HG03025 (cell line): ENCODE results near the gene FTO.

Source experiments
- ATAC-seq: cut with Tn5 transposase; IDR thresholded peaks from one replicate; pipeline ENCODE4 v1.9.1; 2021; ENCODE audit warnings: mild to moderate bottlenecking, moderate library complexity; ENCODE audit not compliant: unreplicated experiment, low FRiP score

The FTO gene

DNA sequence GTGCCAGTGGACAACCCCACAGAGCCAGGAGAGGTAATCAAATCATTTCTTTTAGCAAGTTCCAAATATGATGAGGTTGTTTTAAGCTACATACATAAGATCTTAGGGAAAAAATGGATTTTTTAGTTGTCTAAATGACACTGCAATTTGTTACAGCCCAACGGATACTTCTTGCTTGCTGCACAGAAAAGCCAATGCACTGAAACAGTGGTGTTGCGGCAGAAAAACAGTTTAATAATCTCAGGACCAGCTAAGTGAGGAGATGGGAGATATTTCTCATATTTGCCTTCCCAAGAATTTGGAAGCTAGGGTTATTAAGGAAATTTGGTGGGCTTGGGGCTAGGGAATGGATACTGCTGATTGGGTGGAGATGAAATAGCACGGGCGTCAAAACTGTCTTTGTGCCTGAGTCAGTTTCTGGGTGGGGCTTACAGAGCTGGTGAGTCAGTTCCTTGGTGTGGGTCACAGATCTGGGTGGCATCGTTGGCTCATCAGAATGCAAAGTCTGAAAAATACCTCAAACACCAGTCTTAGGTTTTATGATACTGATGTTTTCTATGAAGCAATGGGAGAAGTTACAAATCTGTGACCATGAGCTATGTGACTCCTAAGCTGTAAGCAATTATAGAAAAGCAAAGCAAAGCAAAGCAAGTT is 327.3 kb downstream of the FTO start:
- ATAC-seq, result no peak

DNA sequence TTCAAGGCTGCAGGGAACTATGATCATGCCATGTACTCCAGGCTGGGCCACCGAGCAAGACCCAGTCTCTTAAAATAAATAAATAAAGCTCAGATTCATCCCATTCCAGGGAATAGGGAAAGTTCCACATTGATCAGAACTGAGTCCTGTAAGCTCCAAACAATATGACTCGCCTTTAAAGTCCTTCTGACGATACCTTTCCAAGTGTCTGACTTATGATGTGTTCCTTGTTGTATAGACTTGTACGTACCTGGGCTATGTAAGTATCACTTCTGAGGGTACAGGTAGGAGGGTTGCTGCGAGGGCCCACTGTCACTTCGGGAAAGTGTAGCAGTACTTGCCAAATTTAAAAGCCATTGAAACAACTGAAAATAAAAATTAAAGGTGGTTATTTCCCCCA is 329.8 kb downstream of the FTO start:
- no peak for ATAC-seq

DNA sequence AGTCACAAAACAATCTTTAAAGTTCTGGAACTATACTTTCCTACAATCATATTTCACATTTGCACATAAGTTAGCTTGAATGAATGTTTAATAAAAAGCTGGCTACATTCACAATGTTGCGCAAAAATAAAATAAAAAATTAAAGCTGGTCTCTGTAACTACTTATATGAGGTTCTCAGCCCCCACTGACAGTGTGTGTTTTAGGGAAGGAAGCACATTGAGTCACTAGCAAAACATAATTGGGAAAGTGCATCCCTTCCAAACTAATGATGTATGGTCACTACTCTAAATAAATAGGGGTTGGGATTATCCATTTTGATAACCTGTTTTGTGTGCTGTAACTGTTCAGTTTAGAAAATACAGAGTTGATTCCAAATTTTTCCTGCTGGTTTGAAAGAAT is 330.7 kb downstream of the FTO start:
- no peak for ATAC-seq

DNA sequence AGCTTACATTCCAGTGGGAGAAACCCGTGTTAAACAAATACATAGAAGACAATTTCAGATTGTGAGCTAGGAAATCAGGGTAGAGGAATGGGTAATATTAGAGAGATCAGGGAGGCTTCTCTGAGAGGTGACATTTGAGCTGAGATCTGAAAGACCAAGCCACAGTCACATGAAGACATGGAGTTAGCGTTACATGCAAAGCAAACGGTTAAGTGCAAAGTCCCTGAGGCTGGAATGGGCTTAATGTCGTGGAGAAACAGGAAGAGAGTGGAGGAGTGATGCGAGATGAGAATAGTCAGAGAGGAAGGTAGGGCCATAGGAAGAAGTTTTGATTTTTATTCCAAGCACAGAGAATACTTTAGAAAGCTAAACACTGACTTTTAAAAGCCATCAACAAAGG is 336.5 kb downstream of the FTO start:
- ATAC-seq, result no peak

DNA sequence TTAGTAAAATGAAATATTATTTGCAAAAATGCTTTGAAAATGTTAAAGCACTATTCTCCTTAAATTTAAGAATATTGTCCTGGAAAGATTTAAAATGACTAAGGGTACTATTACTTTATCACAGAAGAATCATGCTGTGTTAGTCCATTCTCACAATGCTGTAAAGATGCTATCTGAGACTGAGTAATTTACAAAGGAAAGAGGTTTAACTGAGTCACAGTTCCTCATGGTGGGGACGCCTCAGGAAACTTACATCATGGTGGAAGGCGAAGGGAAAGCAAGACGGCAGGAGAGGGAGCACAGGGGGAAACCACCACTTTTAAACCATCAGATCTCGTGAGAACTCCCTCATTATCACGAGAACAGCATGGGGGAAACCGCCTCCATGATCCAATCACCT is 337.0 kb downstream of the FTO start:
- ATAC-seq, result no peak

DNA sequence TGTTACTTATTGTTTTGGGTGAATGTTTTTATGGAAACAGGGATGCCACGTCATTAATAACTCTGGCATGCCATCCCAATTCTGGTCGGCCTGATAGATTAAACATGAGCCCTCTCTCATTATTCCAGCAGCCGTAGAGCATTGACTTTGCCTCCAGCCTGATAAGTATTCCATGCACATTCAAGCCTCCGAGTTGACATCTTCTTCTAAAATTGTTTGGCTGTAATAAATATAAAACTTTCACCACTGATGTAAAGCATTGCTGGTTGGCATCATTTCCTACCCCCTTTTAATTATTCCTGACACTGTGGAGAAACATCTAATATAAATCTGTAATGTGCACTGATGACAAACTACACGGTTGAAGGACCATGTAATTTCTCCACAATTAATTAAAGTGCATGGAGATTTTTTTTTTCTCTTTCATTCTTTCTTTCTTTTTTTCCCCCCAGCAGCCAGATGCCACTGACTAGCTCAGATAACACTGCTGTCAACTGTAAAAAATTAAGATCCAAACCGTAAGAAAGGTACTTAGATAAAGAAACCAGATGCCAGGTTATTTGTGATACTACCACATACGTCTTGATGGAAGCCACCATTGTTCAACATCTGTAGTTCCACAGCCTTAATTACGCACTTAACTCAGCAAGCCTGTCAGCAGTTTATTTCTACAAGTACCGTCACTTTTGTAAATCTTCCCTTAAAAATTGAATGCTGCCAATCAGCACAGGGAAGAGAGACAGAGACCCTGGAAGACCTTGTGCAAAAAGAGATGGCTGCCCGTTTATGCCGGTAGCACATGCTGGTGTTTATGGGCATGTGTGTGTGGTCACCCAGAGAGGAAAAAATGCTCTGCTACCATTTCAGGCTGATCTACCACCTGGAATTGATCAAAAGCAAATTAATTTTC is 344.9 kb downstream of the FTO start:
- ATAC-seq, result no peak

DNA sequence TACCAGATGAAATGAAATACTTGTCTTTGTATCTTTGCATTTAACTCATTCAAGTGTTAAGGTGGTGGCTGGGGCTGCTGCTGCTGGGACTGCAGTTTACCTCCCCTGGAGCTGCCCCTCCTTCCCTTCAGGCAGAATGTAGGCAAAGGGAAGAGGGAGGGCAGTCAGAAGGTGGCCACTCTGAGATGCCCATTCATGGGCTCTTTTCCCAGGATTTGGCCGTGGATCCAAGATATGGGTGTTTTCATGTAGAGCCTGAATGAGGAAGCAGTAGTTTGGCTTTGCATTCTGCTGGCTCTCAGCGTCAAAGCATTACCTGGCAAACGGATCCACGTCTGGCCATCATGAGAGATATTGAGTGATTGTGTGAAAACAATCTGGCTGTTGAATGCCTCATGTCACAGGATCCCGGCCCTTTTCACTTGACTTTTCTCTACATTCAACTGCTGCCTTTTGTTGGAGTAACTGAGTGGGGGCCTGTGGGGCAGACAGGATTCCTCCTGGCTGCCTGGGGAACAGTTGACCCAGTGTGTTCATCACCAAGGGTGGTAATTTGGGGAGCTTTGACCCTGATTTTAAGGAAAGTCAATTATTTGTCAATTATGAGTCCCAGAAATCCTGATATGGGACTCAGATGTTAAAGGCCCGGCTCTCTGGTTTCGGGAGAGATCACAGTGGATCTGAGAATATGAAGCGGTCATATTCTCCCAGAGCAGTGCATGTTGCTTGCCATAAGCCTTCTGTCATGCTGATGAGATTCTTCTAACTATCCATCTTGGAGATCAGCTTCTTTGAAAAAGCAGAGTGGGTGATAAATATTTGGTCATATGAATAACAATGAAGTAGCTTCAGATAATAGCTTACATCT is 345.9 kb downstream of the FTO start:
- no peak for ATAC-seq

DNA sequence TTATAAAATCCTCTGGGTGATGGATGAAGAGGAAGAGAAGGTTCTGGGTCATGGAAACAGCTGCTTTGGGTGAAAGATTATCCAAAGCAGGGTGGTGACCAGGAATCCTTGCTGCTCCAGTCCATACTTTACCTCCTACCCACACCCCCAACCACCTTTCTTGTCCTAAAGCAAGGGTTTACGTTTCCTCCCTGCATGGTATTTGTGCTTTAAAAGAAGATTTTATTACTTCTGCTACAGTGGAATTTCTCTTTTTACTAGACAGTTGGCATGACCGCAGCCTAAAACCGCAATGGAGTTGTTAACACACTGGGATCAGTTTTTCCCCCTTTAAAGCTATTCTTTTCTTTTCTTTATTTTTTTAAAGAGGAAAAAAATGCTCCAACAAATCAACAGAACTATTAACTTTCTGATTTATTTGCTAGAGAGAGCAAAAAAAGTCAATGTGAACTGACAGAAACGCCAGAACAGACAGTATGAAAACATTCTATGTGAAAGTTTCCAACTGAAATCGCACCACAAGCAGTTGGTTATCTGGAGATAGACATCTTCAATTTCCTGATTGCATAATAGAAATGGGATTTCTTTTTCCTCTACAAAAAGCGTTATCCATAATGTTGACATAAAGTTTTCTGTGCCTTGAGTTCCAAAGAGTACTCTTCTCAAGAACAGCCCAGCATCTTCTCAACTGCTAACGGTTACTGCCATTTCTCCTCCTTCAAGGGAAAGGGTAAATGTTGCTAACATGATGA is 346.7 kb downstream of the FTO start:
- no peak for ATAC-seq

DNA sequence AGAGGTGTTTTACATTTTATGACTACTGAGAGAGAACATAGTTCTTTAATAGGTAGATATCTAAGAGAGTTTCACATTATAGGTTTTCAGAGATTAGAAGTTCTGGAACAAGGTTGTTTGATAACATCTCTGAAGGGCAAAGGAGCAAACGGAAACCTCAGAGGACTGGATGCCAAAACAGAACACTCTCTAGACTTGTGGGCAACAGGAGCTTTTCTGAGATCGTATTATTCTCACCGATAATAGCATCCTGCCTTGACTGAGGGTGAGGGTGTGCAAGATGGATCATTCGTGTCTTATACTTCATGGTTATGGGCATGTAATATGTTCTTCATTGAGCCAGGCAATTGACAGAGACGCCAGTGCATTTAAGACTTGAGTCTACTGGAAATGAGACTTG is 347.9 kb downstream of the FTO start:
- no peak for ATAC-seq

DNA sequence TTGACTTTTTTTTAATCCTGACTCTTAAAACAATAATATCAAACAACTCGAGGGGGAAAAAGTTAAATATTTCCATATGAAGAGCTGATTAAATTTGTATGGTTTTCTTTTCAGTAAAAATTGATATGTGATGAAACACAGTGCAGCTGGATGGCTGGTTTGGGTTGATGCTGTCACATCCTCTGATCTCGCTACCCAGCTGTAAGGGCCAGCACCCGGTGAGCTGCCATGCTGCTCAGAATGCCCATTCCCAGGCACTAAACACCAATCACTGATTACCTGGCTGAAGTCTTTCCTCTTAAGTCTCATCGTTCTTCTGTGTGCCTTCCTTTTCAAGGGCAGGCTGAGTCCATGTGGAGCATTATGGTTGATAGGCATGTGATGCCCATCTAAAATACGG is 348.3 kb downstream of the FTO start:
- ATAC-seq, result no peak

DNA sequence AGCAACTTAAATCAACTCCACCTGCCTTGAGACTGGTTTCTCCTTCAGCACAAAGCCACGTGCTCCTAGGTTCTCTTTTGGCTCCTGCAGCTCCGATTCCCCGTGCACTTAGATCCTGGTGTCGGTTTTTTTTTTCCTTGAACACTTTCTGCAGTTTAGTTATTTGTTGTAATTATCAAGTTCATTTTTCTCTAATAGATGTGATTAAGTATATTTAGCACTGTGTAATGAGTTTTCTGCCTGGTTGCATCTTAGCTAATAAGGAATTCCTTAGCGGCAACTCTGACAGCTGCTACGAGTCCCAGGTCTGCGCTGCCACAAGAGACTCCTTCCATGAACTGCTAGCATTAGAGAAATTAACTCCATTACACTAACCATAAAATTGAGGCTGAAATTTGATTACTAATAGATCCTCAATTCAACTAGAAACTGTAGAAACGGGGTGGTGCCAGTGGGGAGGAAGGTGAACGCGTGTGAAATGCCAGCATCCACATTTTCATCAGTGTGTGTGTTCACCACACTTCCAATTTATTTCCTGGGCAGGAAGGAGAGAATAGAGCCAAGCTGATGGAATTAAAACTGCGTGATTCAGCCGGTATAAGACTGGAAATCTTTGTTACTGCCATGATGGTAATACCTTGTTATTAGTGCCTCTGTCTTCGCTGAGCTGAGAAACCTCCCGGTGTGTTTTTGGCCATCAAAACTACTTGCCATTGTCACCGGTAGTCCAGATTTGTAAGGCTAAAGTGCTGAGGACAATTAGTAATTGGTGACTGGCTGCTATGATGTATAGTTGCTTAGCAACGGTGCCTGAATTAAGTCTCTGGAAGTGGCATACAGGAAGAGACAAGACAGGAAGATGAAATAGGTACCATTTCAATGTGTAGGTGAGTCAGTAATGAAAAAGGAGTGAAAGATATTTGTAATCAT is 350.2 kb downstream of the FTO start:
- no peak for ATAC-seq

DNA sequence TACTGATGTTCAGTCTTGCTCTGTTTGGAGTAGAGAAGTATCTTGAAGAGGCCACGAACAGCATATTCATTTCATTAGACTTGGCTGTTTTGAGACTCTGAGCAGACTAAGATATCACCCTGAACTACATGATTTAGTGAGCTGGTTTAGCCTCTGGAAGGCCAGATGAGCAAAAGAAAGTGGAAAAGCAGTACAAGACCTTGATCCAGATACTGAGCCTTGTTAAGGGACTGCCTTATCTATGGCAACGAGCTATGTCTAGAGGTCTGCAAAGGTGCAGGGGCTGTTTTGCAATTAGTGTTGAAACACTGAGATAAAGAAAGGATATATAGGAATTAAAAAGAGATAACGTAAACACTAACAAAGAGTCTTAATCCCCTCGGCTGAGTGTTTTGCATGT is 351.2 kb downstream of the FTO start:
- ATAC-seq, result no peak

DNA sequence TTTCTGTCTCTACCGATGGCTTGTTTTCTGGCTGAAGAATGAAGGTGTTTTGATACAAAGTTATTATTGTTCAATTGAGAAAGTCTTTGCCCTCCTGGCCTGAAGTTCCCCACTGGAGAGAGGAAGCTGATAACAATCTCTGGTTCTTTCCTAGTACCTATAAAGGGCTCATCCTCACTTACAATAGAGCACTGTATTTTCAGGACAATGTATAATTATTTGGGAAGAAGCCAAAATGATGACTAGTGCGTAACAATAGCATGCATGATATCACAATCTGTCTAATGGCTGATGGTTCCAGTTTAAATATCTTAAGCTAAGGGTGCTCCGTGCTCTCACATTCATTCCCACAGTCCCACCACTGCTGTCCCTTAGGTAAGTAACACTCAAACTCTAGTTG is 351.9 kb downstream of the FTO start:
- no peak for ATAC-seq

DNA sequence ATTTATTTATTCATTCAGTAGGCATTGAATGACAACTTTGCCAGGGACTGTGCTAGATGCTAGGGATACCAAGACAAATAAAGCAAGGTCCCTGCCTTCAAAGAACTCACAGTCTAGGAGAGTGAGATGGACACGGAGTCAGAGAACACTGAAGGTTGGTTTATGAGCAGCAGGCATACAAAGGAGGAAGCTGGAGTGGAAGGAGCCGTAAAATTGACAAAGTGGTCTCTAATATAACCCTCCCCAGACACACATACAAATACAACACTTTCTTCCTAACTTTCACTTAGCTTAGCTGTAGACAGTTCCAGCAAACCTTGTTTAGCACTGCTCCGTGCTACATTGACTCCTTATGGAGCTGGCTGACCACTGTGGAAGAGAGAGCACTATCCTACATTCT is 353.0 kb downstream of the FTO start:
- no peak for ATAC-seq

DNA sequence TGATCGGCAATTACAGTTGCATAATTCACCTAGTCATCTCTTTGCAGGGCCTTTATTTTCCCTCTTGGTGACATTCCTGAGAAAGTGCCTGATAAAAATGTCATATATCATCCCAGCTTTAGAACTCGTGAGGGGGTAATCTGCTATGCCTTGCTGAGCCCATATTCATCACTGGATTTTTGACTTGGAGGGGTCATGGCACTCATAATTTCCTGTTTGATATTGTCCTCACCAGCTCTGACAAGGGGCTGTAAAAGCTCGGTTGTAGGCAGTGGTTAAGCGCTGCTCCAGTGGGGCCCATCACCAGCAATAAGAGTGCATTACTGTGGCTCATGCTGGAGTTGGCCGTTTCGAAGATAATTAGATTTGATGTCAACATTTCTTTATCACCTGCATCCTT is 355.4 kb downstream of the FTO start:
- no peak for ATAC-seq

DNA sequence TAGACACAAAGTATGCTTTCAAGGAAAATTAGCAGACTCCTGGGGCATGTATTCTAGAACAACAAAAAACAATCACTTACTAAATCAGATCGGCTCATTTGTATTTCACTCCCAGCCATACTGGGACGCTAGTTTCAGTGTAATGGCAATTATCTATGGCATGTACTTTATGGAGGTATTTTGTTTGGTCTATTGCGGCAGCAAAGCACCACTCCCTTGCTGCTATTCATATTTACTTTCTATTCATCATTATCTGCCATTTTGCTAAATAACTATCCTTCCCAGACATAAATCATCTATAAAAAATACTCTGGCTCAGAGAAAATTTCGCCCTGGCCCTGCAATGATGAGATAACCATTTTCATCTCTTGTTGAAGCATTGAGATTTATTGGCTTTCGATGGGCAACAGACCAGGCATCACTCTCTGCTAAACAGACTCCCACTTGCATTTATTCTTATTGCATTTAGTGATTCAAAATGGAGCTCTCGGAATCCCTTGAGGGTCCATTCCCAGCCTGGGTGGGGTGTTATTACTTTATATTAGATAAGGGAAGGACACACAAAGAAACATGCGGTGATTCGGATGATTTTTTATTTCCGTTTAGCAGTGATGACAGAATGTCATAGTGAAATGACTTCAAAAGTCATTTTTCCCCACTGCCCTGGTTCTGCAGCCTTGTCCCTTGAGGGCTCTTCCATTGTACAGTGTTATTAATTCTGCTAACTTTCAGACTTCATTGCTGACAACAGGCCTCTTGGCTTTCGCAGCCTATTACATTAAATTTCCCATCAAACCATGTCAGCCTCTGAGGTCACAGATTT is 356.9 kb downstream of the FTO start:
- no peak for ATAC-seq

DNA sequence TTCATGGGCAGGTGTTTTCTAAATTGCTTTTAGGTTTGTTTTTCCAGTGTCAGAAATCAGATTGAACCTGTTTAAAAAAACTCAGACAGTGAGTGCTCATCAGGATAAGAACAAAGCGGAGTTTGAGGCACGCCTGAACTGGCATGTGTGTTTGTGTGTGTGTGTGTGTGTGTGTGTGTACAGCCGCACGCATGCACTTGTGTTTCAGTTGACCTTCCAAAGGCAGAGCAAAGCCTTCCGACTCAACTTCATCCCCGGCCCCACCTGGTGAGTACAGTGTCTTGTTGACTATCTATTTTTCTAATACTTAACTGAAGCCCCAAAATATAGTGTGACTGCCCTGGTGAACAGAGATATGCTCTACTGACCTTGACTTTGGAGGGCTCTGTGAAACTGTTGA is 357.5 kb downstream of the FTO start:
- no peak for ATAC-seq
